ENCODE measurements around the gene MRE11. TPM values are rescaled to one million over a fixed set of nuclear protein-coding genes. Genes with fewer than 3 reads are reported as not detected.
"Not testable (repeated sequence)": the region's sequence is repeated elsewhere in the genome, so short reads cannot be mapped to it uniquely, and the experiment has no call there.

The MRE11 gene
- total RNA-seq, 1 donor from 2014 or later: 7.2 TPM

GRCh38 chr11:94379613-94380012 lies 114.0 kb downstream of the MRE11 start:
- intact Hi-C loops (cut with DNase I): no loop called here
- DNase-seq (ENCODE audit: missing footprints) (no peak), ATAC-seq (no peak)

GRCh38 chr11:94376841-94377240 lies 116.8 kb downstream of the MRE11 start:
- intact Hi-C loops (cut with DNase I): no loop called here
- no peak for ATAC-seq
- DNase-seq (ENCODE audit: missing footprints): no peak

GRCh38 chr11:94370576-94370975 lies 123.1 kb downstream of the MRE11 start:
- DNase-seq (ENCODE audit: missing footprints); ATAC-seq; intact Hi-C loops (cut with DNase I): not testable (repeated sequence)

Small RNA genes lying within 50 kb of the gene (microRNA-seq; reads per million reads assigned to microRNA genes)
- gene MIR548L: not detected

Other genes with a start within 250 kb of the MRE11 start
- not detected for gene IZUMO1R, start 189.3 kb downstream of the MRE11 start, total RNA-seq
- gene GPR83, start 92.4 kb downstream of the MRE11 start, total RNA-seq: 0.22 TPM
- 5.9 TPM for gene ANKRD49, start 140 bp upstream of the MRE11 start, total RNA-seq
- not detected for gene C11orf97, start 18.6 kb upstream of the MRE11 start, total RNA-seq
- gene FUT4, start 50.1 kb upstream of the MRE11 start, total RNA-seq: 1.3 TPM
- gene PIWIL4, start 73.5 kb upstream of the MRE11 start, total RNA-seq: 0.68 TPM